Hematopoietic multipotent progenitor cell treated with erythropoietin and hydrocortisone succinate and interleukin-3 and kit ligand, for 17 days (in vitro differentiated cells): ENCODE measurements around the gene PPP1R14B.

Experiments
- DNase-seq: peaks from one replicate; pipeline ENCODE4 v3.0.0-alpha.2; 2015; ENCODE audit warnings: low spot score

PPP1R14B gene

GRCh38 chr11:64246871-64247728 is at the start of gene PPP1R14B:
Gene PPP1R14B, minus strand, starts transcription at chr11:64246943. Its CDS starts 270 bp downstream, at chr11:64246673.
- DNase-seq = peak; percentile 81

- no peak for DNase-seq
These were observed 49.5 kb upstream of the PPP1R14B start for GRCh38 chr11:64296236-64296635.

GRCh38 chr11:64295760-64296159 is 49.0 kb upstream of the PPP1R14B start:
- no peak for DNase-seq

GRCh38 chr11:64294774-64295173 is 48.0 kb upstream of the PPP1R14B start:
- DNase-seq = no peak

GRCh38 chr11:64292460-64293254 is 45.9 kb upstream of the PPP1R14B start:
- DNase-seq = no peak

GRCh38 chr11:64291752-64292459 is 45.2 kb upstream of the PPP1R14B start:
- DNase-seq = no peak

GRCh38 chr11:64291262-64291751 is 44.6 kb upstream of the PPP1R14B start, which contains the start of gene KCNK4:
Gene KCNK4, plus strand, starts transcription at chr11:64291302. Its CDS starts 1,717 bp downstream, at chr11:64293019.
- DNase-seq = no peak

- DNase-seq = no peak
These were observed 43.9 kb upstream of the PPP1R14B start for GRCh38 chr11:64290352-64291261.

GRCh38 chr11:64289002-64289564 is 42.3 kb upstream of the PPP1R14B start:
- no peak for DNase-seq

- no peak for DNase-seq
These were observed 41.6 kb upstream of the PPP1R14B start for GRCh38 chr11:64288353-64288750.

GRCh38 chr11:64287676-64288352 is 41.1 kb upstream of the PPP1R14B start:
- no peak for DNase-seq

GRCh38 chr11:64286801-64287159 is 40.0 kb upstream of the PPP1R14B start:
- DNase-seq = no peak

- DNase-seq = peak; percentile 77
These were observed 39.4 kb upstream of the PPP1R14B start for GRCh38 chr11:64285885-64286800.

GRCh38 chr11:64284962-64285884 is 38.5 kb upstream of the PPP1R14B start, which contains the start of gene GPR137:
Gene GPR137, plus strand, starts transcription at chr11:64285848. Its CDS starts 677 bp downstream, at chr11:64286525.
- DNase-seq = peak; percentile 92

- peak; percentile 95 for DNase-seq
These were observed 37.6 kb upstream of the PPP1R14B start, which contains the start of gene BAD for GRCh38 chr11:64284048-64284961. Gene BAD, minus strand, starts transcription at chr11:64284665. Its CDS starts 297 bp downstream, at chr11:64284368.

GRCh38 chr11:64283092-64283491 is 36.3 kb upstream of the PPP1R14B start:
- DNase-seq = no peak
